Breast epithelium (tissue), 3 donors: ENCODE results near the gene NT5DC1.

Source experiments
- CTCF ChIP-seq, 3 donors: fragments of 450-650 bp; IDR thresholded peaks; one replicate each; pipeline ENCODE4 v1.5.1; 2016 to 2017; ENCODE audit warnings: antibody characterized with exemption in 3 of 3, mild to moderate bottlenecking in 3 of 3, moderate library complexity in 3 of 3
- POLR2A ChIP-seq: fragments of 450-650 bp; IDR thresholded peaks from one replicate; pipeline ENCODE4 v1.6.1; 2016; ENCODE audit warnings: antibody characterized with exemption, mild to moderate bottlenecking, moderate library complexity
- POLR2AphosphoS5 ChIP-seq, 3 donors: sonication (generic); formaldehyde crosslinking; IDR thresholded peaks; one replicate each; pipeline ENCODE4 v1.6.1; 2017; ENCODE audit warnings: antibody characterized with exemption in 3 of 3

- TF ChIP-seq POLR2A: no peak
- no peak for TF ChIP-seq CTCF (IDR thresholded peaks at IDR 0.05)
- TF ChIP-seq POLR2AphosphoS5 (IDR thresholded peaks at IDR 0.05): no peak
Measured at GRCh38 chr6:116290799-116291198, 190.1 kb downstream of the NT5DC1 start.
